ENCODE measurements around the gene RDH11. TPM values are rescaled to one million over a fixed set of nuclear protein-coding genes. Genes with fewer than 3 reads are reported as not detected.

RDH11 gene
- total RNA-seq, 2 experiments from 2014 or later: 13.6 to 14.2 TPM

DNA sequence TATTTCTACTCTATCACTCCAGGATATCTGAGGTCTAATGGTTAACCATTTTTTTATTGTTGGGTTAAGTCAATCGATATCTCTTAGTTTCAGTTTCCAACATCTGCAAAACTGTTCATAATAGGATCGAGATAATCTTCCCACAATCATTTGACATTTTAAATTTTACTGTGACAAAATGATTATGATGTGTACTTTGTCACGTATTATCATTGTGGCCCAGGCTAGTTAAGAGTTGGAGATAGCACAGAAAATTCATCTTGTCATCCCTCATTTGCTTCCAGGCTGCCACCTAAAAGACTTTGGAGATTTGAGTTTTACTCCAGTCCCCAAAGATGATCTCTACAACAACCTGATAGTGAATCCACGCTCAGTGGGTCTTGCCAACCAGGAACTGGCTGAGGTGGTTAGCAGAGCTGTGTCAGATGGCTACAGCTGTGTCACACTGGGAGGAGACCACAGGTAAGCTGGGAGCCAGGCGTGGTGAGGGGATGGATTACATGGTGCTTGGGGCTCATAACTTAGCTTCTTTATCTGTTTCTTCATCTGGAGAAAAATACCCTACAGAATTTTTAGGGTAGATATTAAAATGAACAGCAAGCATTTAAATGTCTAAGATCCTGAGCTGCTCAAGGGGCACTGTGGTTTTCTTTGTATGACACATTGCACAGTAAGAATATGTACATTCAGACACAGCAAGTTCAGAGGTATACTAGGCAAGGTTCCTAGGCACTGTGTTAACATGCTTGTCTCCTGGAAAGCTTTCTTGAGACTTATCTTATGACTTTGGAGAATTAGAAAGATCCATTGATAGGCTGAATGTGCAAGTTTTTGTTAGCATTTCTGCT is 53.4 kb downstream of the RDH11 start:
- Histone ChIP-seq H3K36me3 (ENCODE audit: insufficient read depth, low read length) (peaks cover 5% of the 10 kb centered on the region), H3K27me3 (ENCODE audit: control insufficient read depth in 1 of 2, insufficient read depth in 2 of 2, low read length in 2 of 2) (no peaks in the 10 kb centered on the region), H3K9me3 (ENCODE audit: control insufficient read depth in 1 of 2, insufficient read depth in 1 of 2, low read length in 2 of 2) (no peaks in the 10 kb centered on the region), H3K27ac (ENCODE audit: low read depth in 1 of 2, low read length in 2 of 2) (no peak overlapping the region), H3K4me1 (ENCODE audit: insufficient read depth, low read length) (no peaks in the 10 kb centered on the region), H3K4me3 (ENCODE audit: low read length) (no peak overlapping the region)
- Mint-ChIP-seq H3K4me3 (no peak overlapping the region), H3K27me3 (no peaks in the 10 kb centered on the region), H3K36me3 (ENCODE audit: low read depth) (peaks cover 20% of the 10 kb centered on the region), H3K9me3 (no peaks in the 10 kb centered on the region), H3K27ac (no peak overlapping the region), H3K4me1 (ENCODE audit: low read depth) (peaks cover 4% of the 10 kb centered on the region)
- ChIA-PET CTCF (interaction anchor here (1.2 kb wide), 1 partner anchor 24 kb away, joined by 3 read pairs; no protein-coding TSS in a partner anchor), POLR2A (interaction anchor here (0.7 kb wide), 1 partner anchor 1294 kb away, joined by 3 read pairs; no protein-coding TSS in a partner anchor)
- ATAC-seq (ENCODE audit: poor library complexity) (no peak), DNase-seq (no peak)
- intact Hi-C loops (cut with DNase I, micrococcal nuclease): no loop called here
- TF ChIP-seq, protein P1, sequence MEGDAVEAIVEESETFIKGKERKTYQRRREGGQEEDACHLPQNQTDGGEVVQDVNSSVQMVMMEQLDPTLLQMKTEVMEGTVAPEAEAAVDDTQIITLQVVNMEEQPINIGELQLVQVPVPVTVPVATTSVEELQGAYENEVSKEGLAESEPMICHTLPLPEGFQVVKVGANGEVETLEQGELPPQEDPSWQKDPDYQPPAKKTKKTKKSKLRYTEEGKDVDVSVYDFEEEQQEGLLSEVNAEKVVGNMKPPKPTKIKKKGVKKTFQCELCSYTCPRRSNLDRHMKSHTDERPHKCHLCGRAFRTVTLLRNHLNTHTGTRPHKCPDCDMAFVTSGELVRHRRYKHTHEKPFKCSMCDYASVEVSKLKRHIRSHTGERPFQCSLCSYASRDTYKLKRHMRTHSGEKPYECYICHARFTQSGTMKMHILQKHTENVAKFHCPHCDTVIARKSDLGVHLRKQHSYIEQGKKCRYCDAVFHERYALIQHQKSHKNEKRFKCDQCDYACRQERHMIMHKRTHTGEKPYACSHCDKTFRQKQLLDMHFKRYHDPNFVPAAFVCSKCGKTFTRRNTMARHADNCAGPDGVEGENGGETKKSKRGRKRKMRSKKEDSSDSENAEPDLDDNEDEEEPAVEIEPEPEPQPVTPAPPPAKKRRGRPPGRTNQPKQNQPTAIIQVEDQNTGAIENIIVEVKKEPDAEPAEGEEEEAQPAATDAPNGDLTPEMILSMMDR (IDR thresholded peaks at IDR 0.05): no peak

DNA sequence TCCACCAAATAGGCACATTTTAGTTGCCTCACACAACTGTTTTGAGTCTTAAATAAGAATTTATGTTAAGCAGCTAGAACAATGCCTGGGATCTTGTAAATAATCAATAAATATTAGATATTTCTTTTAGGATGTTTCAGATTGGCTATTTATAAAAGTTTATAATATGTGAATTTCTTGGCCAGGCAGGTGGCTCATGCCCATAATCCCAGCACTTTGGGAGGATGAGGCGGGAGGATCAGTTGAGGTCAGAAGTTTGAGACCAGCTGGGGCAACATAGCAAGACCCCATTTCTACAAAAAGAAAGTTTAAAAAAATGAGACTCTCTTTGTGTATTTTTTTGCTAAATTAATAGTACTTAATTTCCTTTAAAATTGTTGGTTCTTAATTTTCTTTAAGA is 54.1 kb downstream of the RDH11 start:
- DNase-seq: no peak
- no peaks in the 10 kb centered on the region for H3K27me3 ChIP-seq (ENCODE audit: control insufficient read depth in 1 of 2, insufficient read depth in 2 of 2, low read length in 2 of 2)
- no peaks in the 10 kb centered on the region for H3K4me1 ChIP-seq (ENCODE audit: insufficient read depth, low read length)
- H3K27me3 Mint-ChIP-seq: no peaks in the 10 kb centered on the region
- H3K9me3 Mint-ChIP-seq: no peaks in the 10 kb centered on the region
- H3K9me3 ChIP-seq (ENCODE audit: control insufficient read depth in 1 of 2, insufficient read depth in 1 of 2, low read length in 2 of 2): no peaks in the 10 kb centered on the region
- CTCF ChIA-PET: interaction anchor here (0.6 kb wide), 1 partner anchor 20 kb away, joined by 3 read pairs; no protein-coding TSS in a partner anchor
- no peak overlapping the region for H3K4me3 Mint-ChIP-seq
- intact Hi-C loops (cut with DNase I, micrococcal nuclease): no loop called here
- H3K4me3 ChIP-seq (ENCODE audit: low read length): no peak overlapping the region
- ATAC-seq (ENCODE audit: poor library complexity): no peak
- no peak overlapping the region for H3K27ac ChIP-seq (ENCODE audit: low read depth in 1 of 2, low read length in 2 of 2)
- H3K27ac Mint-ChIP-seq: no peak overlapping the region
- H3K4me1 Mint-ChIP-seq (ENCODE audit: low read depth): peaks cover 4% of the 10 kb centered on the region
- H3K36me3 Mint-ChIP-seq (ENCODE audit: low read depth): peaks cover 14% of the 10 kb centered on the region
- POLR2A ChIA-PET: interaction anchor here (0.7 kb wide), 1 partner anchor 1295 kb away, joined by 3 read pairs; no protein-coding TSS in a partner anchor
- TF ChIP-seq, protein P1 (IDR thresholded peaks at IDR 0.05): no peak
- H3K36me3 ChIP-seq (ENCODE audit: insufficient read depth, low read length): peaks cover 5% of the 10 kb centered on the region

DNA sequence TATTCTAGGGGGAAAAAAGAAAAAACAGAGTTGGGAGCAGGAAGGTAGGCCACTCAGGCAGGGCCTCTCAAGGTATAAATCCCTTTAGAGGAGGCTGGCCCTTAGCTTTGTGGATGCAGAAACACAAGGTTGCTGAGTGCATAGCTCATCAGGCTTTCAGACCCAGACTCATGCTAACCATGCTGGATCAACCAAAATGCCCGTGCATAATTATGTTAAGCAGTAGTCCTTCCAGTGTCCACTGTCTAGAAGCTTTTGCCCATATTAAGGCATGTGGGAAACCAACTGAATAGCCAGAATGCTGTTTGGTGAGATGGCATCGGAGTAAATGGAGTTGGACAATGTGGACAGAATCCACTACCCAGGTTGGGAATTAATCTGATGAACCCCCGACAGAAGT is 56.9 kb downstream of the RDH11 start:
- POLR2A ChIA-PET: no interaction called here
- intact Hi-C loops (cut with DNase I, micrococcal nuclease): no loop called here
- Histone ChIP-seq H3K4me3 (ENCODE audit: low read length) (no peak overlapping the region), H3K27me3 (ENCODE audit: control insufficient read depth in 1 of 2, insufficient read depth in 2 of 2, low read length in 2 of 2) (no peaks in the 10 kb centered on the region), H3K27ac (ENCODE audit: low read depth in 1 of 2, low read length in 2 of 2) (no peak overlapping the region), H3K9me3 (ENCODE audit: control insufficient read depth in 1 of 2, insufficient read depth in 1 of 2, low read length in 2 of 2) (no peaks in the 10 kb centered on the region), H3K4me1 (ENCODE audit: insufficient read depth, low read length) (no peaks in the 10 kb centered on the region), H3K36me3 (ENCODE audit: insufficient read depth, low read length) (no peaks in the 10 kb centered on the region)
- no peaks in the 10 kb centered on the region for H3K36me3 Mint-ChIP-seq (ENCODE audit: low read depth)
- H3K27me3 Mint-ChIP-seq: no peaks in the 10 kb centered on the region
- CTCF ChIA-PET: no interaction called here
- no peak for ATAC-seq (ENCODE audit: poor library complexity)
- no peak overlapping the region for H3K4me3 Mint-ChIP-seq
- no peak for DNase-seq
- H3K9me3 Mint-ChIP-seq: no peaks in the 10 kb centered on the region
- no peak overlapping the region for H3K27ac Mint-ChIP-seq
- TF ChIP-seq, protein P1 (IDR thresholded peaks at IDR 0.05): no peak
- peaks cover 4% of the 10 kb centered on the region for H3K4me1 Mint-ChIP-seq (ENCODE audit: low read depth)
